ENCODE data around the gene OSR1.
A peak's percentile ranks its signal among the peaks of the same experiment; 100 is the strongest.

Gene OSR1

DNA sequence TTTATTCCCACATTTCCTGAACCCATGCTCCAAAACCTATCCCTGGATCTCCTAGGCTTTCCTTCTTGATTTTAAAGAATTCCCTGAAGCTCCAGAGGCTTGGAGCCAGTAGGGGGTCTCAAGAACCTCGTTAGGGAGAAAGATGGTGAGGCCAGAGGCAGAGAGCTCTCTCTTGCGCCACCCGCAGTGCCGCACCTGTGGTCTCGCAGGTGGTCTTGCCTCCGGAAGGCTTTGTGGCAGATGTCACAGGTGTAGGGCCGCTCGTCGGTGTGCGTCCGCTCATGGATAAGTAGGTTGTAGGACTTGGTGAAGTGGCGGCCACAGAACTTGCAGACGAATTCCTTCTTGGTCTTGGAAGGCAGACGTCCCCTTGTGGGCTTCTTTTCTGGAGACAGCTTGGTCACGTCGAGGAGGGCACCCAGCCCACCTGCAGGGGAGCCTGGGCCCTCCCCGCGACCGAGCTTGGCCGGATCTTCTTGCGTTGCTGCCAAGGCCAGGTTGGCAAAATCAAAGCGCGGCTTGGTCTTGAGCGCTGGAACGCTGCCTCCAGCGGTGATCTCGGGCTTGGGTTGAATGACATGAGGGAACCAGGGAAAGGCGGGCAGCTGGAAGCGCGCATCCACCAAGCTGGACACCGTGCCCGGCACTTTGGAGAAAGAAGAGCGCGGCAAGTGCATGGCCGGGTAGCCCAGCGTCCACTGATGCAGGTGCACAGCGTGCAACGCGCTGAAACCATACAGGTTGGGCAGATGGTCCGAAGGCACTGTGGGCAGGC lies 5.3 kb downstream of the OSR1 start:
- Mint-ChIP-seq H3K27me3 (peaks cover 80% of the 10 kb centered on the region), H3K4me3 (no peak overlapping the region), H3K4me1 (ENCODE audit: low read depth) (peaks cover 42% of the 10 kb centered on the region), H3K9me3 (no peaks in the 10 kb centered on the region), H3K36me3 (ENCODE audit: low read depth) (no peaks in the 10 kb centered on the region), H3K27ac (no peak overlapping the region)

DNA sequence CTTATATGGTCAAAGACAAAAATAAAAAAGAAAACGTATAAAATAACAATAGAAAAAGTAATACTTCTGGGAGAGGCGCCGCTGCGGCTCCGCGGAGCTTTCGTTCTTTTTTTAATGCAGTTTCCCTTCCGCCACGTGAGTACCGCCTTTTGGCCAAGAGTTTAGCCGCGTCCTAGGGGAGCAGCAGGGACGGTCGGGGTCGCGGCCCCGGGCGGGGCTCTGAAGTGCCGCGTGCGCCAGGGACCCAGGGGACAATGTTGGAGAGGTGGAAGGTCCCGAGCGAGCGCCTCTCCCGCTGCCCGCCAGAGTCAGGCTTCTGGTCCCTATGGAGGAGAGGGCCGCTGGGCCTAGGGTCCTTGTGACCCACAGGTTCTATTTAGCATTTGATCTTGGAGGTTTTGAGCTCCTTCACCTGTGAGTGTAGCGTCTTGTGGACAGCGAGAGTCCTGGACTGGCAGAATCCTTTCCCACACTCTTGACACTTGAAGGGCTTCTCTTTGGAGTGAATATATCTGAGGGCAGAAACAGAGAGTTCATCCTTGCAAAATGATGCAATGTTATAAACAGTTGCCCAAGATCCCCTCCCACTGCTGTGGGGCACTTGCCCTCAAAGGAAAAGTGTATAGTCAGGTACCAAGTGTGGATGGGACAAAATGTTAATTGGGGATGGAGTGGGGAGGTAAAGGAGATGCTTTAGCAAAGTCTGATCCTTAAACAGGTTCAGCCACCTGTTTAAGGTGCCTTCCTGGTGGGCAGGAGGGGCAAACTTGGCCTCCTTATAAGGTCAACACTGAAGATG lies 6.3 kb downstream of the OSR1 start:
- Mint-ChIP-seq H3K27ac (peak overlapping the region; percentile 17), H3K4me1 (ENCODE audit: low read depth) (peaks cover 40% of the 10 kb centered on the region), H3K4me3 (peak overlapping the region; percentile 54), H3K27me3 (peaks cover 72% of the 10 kb centered on the region), H3K36me3 (ENCODE audit: low read depth) (peaks cover 1% of the 10 kb centered on the region), H3K9me3 (no peaks in the 10 kb centered on the region)

- peak overlapping the region; percentile 54 for H3K4me3 Mint-ChIP-seq
- H3K4me1 Mint-ChIP-seq (ENCODE audit: low read depth), result peaks cover 41% of the 10 kb centered on the region
- H3K27ac Mint-ChIP-seq, result no peak overlapping the region
- H3K9me3 Mint-ChIP-seq, result no peaks in the 10 kb centered on the region
- H3K36me3 Mint-ChIP-seq (ENCODE audit: low read depth), result peaks cover 4% of the 10 kb centered on the region
- peaks cover 66% of the 10 kb centered on the region for H3K27me3 Mint-ChIP-seq
These were observed 6.9 kb downstream of the OSR1 start for GRCh38 chr2:19351499-19351898.

DNA sequence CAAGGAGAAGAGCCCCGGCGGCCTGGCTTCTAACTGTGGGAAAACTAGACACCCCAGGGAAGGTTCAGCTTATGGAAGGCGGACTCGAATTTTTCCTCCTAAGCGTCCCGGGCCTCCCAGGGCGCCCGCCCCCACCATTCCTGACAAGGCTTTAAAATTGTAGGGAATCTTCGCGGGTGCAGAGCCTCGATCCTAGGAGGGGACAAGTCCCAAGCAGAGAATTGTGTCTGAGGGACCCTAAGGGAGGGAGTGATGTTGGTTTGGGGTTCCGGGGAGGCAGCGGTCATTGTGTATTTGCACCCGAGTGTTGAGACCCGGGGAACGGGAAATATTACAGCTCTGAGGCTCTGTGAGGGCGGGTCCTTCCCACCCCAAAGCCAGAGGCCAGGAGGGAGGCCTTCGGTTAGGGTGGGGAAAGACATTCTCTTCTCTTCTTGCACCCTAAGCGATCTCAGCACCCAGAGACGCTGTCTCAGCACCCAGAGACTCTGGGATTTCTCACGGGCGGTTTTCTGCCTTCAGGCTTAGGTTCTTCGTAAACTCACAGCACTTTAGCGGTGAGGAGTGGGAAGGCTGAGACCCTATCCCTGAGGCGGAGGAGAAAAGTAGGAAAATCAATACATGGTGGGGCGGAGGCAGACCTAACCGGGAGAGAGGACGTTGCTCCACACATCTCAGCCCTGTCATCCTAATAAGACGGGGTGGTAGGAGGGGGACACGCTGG lies 7.6 kb downstream of the OSR1 start:
- Mint-ChIP-seq H3K27ac (no peak overlapping the region), H3K4me1 (ENCODE audit: low read depth) (peaks cover 40% of the 10 kb centered on the region), H3K27me3 (peaks cover 59% of the 10 kb centered on the region), H3K9me3 (no peaks in the 10 kb centered on the region), H3K36me3 (ENCODE audit: low read depth) (peaks cover 4% of the 10 kb centered on the region), H3K4me3 (peak overlapping the region; percentile 41)

GRCh38 chr2:19349911-19350677 lies 8.3 kb downstream of the OSR1 start:
- Mint-ChIP-seq H3K36me3 (ENCODE audit: low read depth) (peaks cover 4% of the 10 kb centered on the region), H3K27me3 (peaks cover 51% of the 10 kb centered on the region), H3K4me1 (ENCODE audit: low read depth) (peaks cover 40% of the 10 kb centered on the region), H3K27ac (no peak overlapping the region), H3K4me3 (no peak overlapping the region), H3K9me3 (no peaks in the 10 kb centered on the region)

DNA sequence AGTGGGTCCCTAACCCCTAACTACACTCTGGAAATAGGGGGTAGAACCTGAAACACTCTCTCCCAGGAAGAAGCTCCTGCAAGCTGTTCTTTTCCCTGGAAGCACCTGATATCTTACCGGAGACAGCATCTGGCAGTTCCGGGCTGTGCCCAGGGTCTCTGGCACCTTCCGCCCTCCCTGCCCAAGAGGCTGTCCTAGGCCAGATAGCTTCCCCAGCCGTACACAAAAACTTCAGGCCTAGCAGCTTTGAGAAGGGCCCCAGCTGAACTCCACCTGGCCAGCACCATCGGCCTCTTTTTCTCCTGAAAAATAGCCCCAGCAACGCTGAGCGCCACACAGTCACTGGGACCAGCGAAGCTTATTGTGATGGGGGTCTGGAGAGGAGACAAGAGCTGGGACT lies 9.7 kb downstream of the OSR1 start:
- H3K9me3 Mint-ChIP-seq, result no peaks in the 10 kb centered on the region
- peak overlapping the region; percentile 96 for H3K4me3 Mint-ChIP-seq
- H3K36me3 Mint-ChIP-seq (ENCODE audit: low read depth), result peaks cover 4% of the 10 kb centered on the region
- H3K27ac Mint-ChIP-seq, result no peak overlapping the region
- peaks cover 40% of the 10 kb centered on the region for H3K4me1 Mint-ChIP-seq (ENCODE audit: low read depth)
- peaks cover 37% of the 10 kb centered on the region for H3K27me3 Mint-ChIP-seq

DNA sequence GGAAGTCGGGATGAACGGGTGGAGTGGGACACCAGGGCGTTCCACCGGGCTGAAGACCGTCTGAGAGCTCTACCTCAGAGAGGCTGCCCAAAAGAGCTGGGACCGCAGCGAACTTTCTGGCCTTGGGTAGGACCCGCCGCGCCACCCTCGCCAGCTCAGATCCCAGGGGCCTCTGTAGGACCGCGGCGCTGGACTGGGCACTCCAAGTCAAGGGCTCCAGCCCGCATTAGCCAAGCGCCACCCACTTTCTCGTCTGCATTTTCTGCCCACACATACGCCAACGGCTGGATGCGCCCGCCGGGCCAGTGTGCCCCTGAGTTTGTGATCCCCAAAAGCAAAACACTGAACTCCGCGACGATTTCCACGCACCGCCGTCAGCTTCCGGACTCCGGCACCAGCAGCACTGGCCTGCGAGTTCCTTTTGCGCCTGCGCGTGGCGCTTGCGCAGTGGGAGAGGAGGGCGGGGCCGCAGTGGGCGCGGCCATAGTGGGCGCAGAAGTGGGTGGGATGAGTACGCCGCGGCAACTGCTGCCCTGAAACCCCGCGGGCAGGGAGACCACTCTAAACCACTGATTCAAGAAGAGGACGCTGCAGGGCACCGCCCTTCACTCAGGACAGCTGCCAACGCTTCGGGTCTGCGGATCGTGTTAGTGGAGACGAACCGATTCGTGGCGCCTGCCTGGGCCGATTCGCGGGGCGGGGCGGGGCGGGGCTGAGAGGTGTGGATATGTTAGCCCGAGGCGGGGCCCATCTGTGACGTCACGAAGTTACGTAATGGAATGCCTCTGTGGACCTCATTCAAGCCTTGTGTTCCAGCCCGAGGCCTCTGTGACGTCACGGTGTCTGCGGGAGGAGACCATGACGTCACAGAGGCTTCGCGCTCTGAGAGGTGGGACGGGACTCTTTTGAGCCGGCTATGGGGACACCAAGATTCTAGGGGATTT lies 10.5 kb downstream of the OSR1 start:
- Mint-ChIP-seq H3K27ac (peak overlapping the region; percentile 97), H3K36me3 (ENCODE audit: low read depth) (peaks cover 4% of the 10 kb centered on the region), H3K27me3 (peaks cover 29% of the 10 kb centered on the region), H3K4me1 (ENCODE audit: low read depth) (peaks cover 37% of the 10 kb centered on the region), H3K9me3 (no peaks in the 10 kb centered on the region), H3K4me3 (peak overlapping the region; percentile 96)

DNA sequence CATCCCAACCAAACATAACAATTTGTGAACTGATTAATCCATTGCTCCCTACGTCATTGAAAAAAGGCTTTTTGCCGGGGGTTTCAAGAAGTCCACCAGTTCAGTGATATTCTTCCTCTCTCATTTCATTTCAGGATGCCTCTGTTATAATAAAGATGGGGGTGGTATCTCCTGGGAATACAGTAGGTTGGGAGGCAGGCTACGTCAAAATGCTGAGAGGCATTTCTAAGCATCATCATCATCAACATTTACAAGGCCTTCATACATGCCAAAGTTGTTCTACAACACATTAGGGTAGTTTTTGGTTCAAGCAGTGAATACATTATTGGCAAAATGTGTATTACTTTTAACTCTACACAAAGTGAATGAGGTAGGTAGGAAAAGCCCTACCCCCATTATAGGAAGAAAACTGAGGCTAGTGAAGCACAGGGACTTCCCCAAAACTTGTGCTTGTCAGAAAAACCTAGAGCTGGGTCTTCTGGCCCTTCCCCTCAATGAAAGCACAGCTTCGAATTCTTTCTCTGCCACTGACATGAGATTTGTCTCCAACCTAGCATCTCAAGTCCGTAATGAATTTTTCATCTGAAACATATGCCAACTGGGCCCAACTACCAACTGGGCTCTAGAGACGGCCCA lies 11.3 kb downstream of the OSR1 start:
- no peaks in the 10 kb centered on the region for H3K9me3 Mint-ChIP-seq
- peaks cover 34% of the 10 kb centered on the region for H3K4me1 Mint-ChIP-seq (ENCODE audit: low read depth)
- peaks cover 23% of the 10 kb centered on the region for H3K27me3 Mint-ChIP-seq
- H3K4me3 Mint-ChIP-seq, result peak overlapping the region; percentile 96
- peak overlapping the region; percentile 97 for H3K27ac Mint-ChIP-seq
- H3K36me3 Mint-ChIP-seq (ENCODE audit: low read depth), result peaks cover 4% of the 10 kb centered on the region

DNA sequence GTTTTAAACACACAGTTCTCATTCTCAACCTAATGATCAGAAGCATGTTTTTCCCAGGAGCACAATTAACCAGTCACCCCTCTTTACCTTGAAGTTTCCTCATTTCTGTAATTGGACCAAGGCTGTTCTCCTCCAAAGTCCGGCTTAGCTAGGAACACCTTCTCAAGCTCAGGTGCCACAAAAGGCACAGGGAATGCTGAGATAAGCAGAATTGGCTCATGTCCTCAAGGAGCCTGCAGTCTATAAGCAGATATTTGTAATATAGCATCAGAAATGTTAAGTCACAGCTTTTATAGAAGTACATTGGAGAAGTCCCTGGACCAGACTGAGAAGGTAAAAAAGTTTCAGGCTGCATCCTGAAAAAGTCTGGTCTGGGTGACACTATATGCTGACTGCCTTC lies 20.7 kb downstream of the OSR1 start:
- Mint-ChIP-seq H3K9me3 (no peaks in the 10 kb centered on the region), H3K4me1 (ENCODE audit: low read depth) (no peaks in the 10 kb centered on the region), H3K27ac (no peak overlapping the region), H3K36me3 (ENCODE audit: low read depth) (peaks cover 6% of the 10 kb centered on the region), H3K27me3 (no peaks in the 10 kb centered on the region), H3K4me3 (no peak overlapping the region)

DNA sequence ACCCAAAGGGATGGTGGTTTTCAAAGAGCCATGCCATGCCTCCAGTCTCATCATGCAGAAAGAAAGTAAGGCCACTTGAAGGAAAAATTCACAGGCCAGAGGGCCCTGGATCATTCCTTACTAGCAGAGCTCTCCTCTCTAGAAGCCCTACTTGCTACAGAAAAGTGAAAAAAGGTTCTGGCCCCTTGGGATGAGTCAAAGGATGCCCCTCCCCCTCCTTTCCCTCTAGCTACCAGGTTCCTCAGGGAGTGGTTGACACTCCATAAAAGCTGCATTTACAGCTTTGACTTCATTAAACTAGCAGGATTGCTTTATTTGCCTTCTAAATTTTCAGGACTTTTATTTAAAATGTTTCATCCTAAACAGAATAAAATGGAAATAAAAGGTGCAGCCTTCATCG lies 21.2 kb downstream of the OSR1 start:
- Mint-ChIP-seq H3K36me3 (ENCODE audit: low read depth) (peaks cover 6% of the 10 kb centered on the region), H3K27me3 (no peaks in the 10 kb centered on the region), H3K27ac (no peak overlapping the region), H3K4me1 (ENCODE audit: low read depth) (no peaks in the 10 kb centered on the region), H3K9me3 (no peaks in the 10 kb centered on the region), H3K4me3 (no peak overlapping the region)

GRCh38 chr2:19336781-19337180 lies 21.6 kb downstream of the OSR1 start:
- no peaks in the 10 kb centered on the region for H3K27me3 Mint-ChIP-seq
- no peaks in the 10 kb centered on the region for H3K9me3 Mint-ChIP-seq
- peaks cover 6% of the 10 kb centered on the region for H3K36me3 Mint-ChIP-seq (ENCODE audit: low read depth)
- no peaks in the 10 kb centered on the region for H3K4me1 Mint-ChIP-seq (ENCODE audit: low read depth)
- H3K4me3 Mint-ChIP-seq, result no peak overlapping the region
- no peak overlapping the region for H3K27ac Mint-ChIP-seq

- Mint-ChIP-seq H3K36me3 (ENCODE audit: low read depth) (peaks cover 6% of the 10 kb centered on the region), H3K27ac (no peak overlapping the region), H3K9me3 (no peaks in the 10 kb centered on the region), H3K27me3 (no peaks in the 10 kb centered on the region), H3K4me3 (no peak overlapping the region), H3K4me1 (ENCODE audit: low read depth) (no peaks in the 10 kb centered on the region)
These were observed 25.9 kb downstream of the OSR1 start for GRCh38 chr2:19332503-19332902.

GRCh38 chr2:19331450-19331849 lies 27.0 kb downstream of the OSR1 start:
- H3K27ac Mint-ChIP-seq, result no peak overlapping the region
- peaks cover 6% of the 10 kb centered on the region for H3K36me3 Mint-ChIP-seq (ENCODE audit: low read depth)
- no peak overlapping the region for H3K4me3 Mint-ChIP-seq
- no peaks in the 10 kb centered on the region for H3K9me3 Mint-ChIP-seq
- no peaks in the 10 kb centered on the region for H3K27me3 Mint-ChIP-seq
- no peaks in the 10 kb centered on the region for H3K4me1 Mint-ChIP-seq (ENCODE audit: low read depth)

Data from stimulated activated naive CD8-positive, alpha-beta T cell treated with anti-CD3 and anti-CD28 coated beads, Interleukin-15, Interleukin-2, amounts not matched to agents 100 ng/mL and 50 ng/mL, for 24 hours (primary cell).